GM13977 (cell line): Measurements from ENCODE around the gene EFHD2.
A peak's percentile ranks its signal among the peaks of the same experiment; 100 is the strongest.

ENCODE experiments used
- DNase-seq: peaks from one replicate; pipeline ENCODE4 v3.0.0; 2012; ENCODE audit warnings: low spot score
- in situ Hi-C: fragments of 300-500 bp; cut with MboI; formaldehyde crosslinking; loops from one replicate; pipeline ENCODE4 v1.12.0; 2022; ENCODE audit warnings: low sequenced_read_pairs, low pct_unique_long_range_greater_than_20kb, mixed read lengths, inconsistent platforms; ENCODE audit not compliant: unreplicated experiment
- TF ChIP-seq, protein P1 (sequence below): IDR thresholded peaks from 2 replicates; pipeline ENCODE4 v1.5.1; 2012; ENCODE audit warnings: mild to moderate bottlenecking, control low read depth; ENCODE audit not compliant: insufficient read depth; ENCODE audit errors: extremely low read depth, missing control alignments

EFHD2 gene

GRCh38 chr1:15418806-15419515, 9.3 kb downstream of the EFHD2 start:
- TF ChIP-seq, protein P1, sequence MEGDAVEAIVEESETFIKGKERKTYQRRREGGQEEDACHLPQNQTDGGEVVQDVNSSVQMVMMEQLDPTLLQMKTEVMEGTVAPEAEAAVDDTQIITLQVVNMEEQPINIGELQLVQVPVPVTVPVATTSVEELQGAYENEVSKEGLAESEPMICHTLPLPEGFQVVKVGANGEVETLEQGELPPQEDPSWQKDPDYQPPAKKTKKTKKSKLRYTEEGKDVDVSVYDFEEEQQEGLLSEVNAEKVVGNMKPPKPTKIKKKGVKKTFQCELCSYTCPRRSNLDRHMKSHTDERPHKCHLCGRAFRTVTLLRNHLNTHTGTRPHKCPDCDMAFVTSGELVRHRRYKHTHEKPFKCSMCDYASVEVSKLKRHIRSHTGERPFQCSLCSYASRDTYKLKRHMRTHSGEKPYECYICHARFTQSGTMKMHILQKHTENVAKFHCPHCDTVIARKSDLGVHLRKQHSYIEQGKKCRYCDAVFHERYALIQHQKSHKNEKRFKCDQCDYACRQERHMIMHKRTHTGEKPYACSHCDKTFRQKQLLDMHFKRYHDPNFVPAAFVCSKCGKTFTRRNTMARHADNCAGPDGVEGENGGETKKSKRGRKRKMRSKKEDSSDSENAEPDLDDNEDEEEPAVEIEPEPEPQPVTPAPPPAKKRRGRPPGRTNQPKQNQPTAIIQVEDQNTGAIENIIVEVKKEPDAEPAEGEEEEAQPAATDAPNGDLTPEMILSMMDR, result no peak
- in situ Hi-C loops, result loop anchor here (25.0 kb wide), 1 partner anchor 282 kb away; no protein-coding TSS in a partner anchor
- DNase-seq, result no peak

DNA sequence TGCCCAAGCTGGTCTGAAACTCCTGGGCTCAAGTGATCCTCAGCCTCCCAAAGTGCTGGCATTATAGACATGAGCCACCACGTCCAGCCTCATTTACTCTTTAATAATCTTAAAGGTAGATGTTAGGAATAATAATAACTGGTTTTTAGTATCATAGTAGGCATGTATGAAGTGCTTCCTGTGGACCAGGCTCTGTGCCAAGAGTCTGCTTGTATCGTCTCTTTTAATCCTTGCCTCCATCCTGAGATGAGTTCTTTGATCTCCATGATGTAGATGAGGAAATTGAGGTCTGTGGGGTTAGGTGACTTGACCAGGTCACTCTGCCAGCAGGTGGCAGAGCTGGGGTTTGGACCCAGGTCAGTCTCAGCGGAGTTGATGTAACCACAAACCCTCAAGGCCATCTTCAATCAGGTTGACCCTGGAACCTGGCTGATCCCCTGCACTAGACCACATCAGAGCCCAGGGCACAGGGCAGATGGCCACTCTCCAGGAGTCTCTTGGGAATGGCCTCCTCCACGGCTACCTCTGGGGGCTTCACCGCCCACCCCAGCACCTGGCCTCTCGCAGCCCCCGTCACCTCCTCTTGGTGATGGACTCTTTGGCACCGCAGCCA, 11.3 kb downstream of the EFHD2 start:
- TF ChIP-seq, protein P1, result peak; percentile 17
- in situ Hi-C loops, result loop anchor here (25.0 kb wide), 1 partner anchor 284 kb away; no protein-coding TSS in a partner anchor
- no peak for DNase-seq

DNA sequence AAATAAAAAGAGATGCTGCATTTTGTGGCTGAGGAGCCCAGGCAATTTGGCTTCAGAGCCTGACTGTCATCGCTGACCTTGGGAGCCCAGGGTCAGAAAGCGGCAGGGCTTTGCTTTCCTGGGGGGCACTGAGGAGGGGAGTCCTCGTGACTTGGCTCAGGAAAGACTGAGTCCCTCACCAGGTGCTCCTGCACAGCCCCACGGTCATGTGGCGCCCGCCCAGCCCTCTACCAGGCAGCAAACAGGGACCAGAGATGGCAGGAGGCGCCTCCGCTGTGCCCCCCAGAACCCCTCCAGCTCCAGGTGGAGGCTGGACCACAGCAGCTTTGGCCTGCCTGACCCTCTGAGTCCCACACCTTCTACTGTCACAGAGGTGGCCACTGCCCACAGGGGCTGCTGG, 13.2 kb downstream of the EFHD2 start:
- TF ChIP-seq, protein P1, result no peak
- no peak for DNase-seq
- in situ Hi-C loops, result loop anchor here (25.0 kb wide), 1 partner anchor 286 kb away; no protein-coding TSS in a partner anchor

- in situ Hi-C loops, result loop anchor here (25.0 kb wide), 1 partner anchor 286 kb away; no protein-coding TSS in a partner anchor
- DNase-seq, result no peak
- TF ChIP-seq, protein P1, result no peak
Measured at GRCh38 chr1:15423355-15424077, 13.8 kb downstream of the EFHD2 start.

- TF ChIP-seq, protein P1, result no peak
- DNase-seq, result no peak
- in situ Hi-C loops, result loop anchor here (25.0 kb wide), 1 partner anchor 287 kb away; no protein-coding TSS in a partner anchor
Measured at GRCh38 chr1:15424146-15424667, 14.5 kb downstream of the EFHD2 start.

- in situ Hi-C loops, result loop anchor here (25.0 kb wide), 1 partner anchor 288 kb away; no protein-coding TSS in a partner anchor
- TF ChIP-seq, protein P1, result no peak
Measured at GRCh38 chr1:15424981-15425380, 15.3 kb downstream of the EFHD2 start.

More at GRCh38 chr1:15424981-15425380, 15.3 kb downstream of the EFHD2 start:
- no peak for DNase-seq
